Suprapubic skin (tissue), 4 donors: ENCODE measurements around the gene MVD. TPM values are rescaled to one million over a fixed set of nuclear protein-coding genes. Genes with fewer than 3 reads are reported as not detected.

Experiments used
- DNase-seq, 2 donors: peaks; one replicate each; pipeline ENCODE4 v3.0.0-alpha.2; 2019; ENCODE audit warnings: low spot score in 2 of 2
- H3K27ac ChIP-seq: fragments of 200-600 bp; sonication (generic); one replicate; pipeline ENCODE4 v1.5.1; 2019
- H3K27me3 ChIP-seq: fragments of 200-600 bp; sonication (generic); one replicate; pipeline ENCODE4 v1.5.1; 2019
- H3K36me3 ChIP-seq: fragments of 200-600 bp; sonication (generic); one replicate; pipeline ENCODE4 v1.5.1; 2019
- H3K4me1 ChIP-seq: fragments of 200-600 bp; sonication (generic); one replicate; pipeline ENCODE4 v1.5.1; 2019
- H3K4me3 ChIP-seq: fragments of 200-600 bp; sonication (generic); one replicate; pipeline ENCODE4 v1.5.1; 2019; ENCODE audit warnings: mild to moderate bottlenecking
- H3K9me3 ChIP-seq: fragments of 200-600 bp; sonication (generic); one replicate; pipeline ENCODE4 v1.5.1; 2019
- EP300 ChIP-seq: sonication (generic); formaldehyde crosslinking; IDR thresholded peaks from one replicate; pipeline ENCODE4 v1.6.1; 2017; ENCODE audit warnings: antibody characterized with exemption
- POLR2A ChIP-seq, 2 donors: fragments of 450-650 bp; IDR thresholded peaks; one replicate each; pipeline ENCODE4 v1.6.1; 2017; ENCODE audit warnings: antibody characterized with exemption in 2 of 2, mild to moderate bottlenecking in 2 of 2, moderate library complexity in 2 of 2
- POLR2AphosphoS5 ChIP-seq, 3 donors: sonication (generic); formaldehyde crosslinking; IDR thresholded peaks; one replicate each; pipeline ENCODE4 v1.6.1; 2017; ENCODE audit warnings: antibody characterized with exemption in 3 of 3
- WGBS: methylation state at CpG from one replicate; pipeline ENCODE4 v1.1.5; 2018; 5-methylcytosine and 5-hydroxymethylcytosine counted together
- total RNA-seq, 4 donors: library from RNA; depleted of rRNA; stranded (reverse); fragments of >200 nt; gene quantifications; one replicate each; pipeline ENCODE4 v1.1.0, GENCODE V29; 2016
- TF ChIP-seq, protein P1 (sequence below), 2 donors: fragments of 200-600 bp in 1 of 2; fragments of 450-650 bp in 1 of 2; sonication (generic) in 1 of 2; IDR thresholded peaks; one replicate each; pipeline ENCODE4 v1.5.1; 2016 to 2019; ENCODE audit warnings: antibody characterized with exemption in 2 of 2, mild to moderate bottlenecking in 1 of 2, moderate library complexity in 1 of 2

MVD gene
- total RNA-seq, 4 donors from 2014 or later, result 18.9 to 77.6 (median 44.7) TPM

DNA sequence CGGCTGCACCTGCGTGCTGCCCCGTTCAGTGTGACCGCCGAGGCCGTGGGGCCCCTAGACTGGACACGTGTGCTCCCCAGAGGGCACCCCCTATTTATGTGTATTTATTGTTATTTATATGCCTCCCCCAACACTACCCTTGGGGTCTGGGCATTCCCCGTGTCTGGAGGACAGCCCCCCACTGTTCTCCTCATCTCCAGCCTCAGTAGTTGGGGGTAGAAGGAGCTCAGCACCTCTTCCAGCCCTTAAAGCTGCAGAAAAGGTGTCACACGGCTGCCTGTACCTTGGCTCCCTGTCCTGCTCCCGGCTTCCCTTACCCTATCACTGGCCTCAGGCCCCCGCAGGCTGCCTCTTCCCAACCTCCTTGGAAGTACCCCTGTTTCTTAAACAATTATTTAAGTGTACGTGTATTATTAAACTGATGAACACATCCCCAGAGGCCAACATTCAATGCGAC, 22.8 kb downstream of the MVD start:
- H3K4me3 ChIP-seq, result no peak overlapping the region
- no peaks in the 10 kb centered on the region for H3K9me3 ChIP-seq
- no peak for TF ChIP-seq POLR2A (IDR thresholded peaks at IDR 0.05)
- TF ChIP-seq POLR2AphosphoS5 (IDR thresholded peaks at IDR 0.05), result no peak
- TF ChIP-seq, protein P1, sequence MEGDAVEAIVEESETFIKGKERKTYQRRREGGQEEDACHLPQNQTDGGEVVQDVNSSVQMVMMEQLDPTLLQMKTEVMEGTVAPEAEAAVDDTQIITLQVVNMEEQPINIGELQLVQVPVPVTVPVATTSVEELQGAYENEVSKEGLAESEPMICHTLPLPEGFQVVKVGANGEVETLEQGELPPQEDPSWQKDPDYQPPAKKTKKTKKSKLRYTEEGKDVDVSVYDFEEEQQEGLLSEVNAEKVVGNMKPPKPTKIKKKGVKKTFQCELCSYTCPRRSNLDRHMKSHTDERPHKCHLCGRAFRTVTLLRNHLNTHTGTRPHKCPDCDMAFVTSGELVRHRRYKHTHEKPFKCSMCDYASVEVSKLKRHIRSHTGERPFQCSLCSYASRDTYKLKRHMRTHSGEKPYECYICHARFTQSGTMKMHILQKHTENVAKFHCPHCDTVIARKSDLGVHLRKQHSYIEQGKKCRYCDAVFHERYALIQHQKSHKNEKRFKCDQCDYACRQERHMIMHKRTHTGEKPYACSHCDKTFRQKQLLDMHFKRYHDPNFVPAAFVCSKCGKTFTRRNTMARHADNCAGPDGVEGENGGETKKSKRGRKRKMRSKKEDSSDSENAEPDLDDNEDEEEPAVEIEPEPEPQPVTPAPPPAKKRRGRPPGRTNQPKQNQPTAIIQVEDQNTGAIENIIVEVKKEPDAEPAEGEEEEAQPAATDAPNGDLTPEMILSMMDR (IDR thresholded peaks at IDR 0.05), result no peak
- TF ChIP-seq EP300, result no peak
- peaks cover 66% of the 10 kb centered on the region for H3K27me3 ChIP-seq
- WGBS, result 35% methylated on average over 6 of the region's 13 CpGs
- peaks cover 9% of the 10 kb centered on the region for H3K4me1 ChIP-seq
- H3K27ac ChIP-seq, result no peak overlapping the region
- H3K36me3 ChIP-seq, result peaks cover 6% of the 10 kb centered on the region
- DNase-seq, result no peak

DNA sequence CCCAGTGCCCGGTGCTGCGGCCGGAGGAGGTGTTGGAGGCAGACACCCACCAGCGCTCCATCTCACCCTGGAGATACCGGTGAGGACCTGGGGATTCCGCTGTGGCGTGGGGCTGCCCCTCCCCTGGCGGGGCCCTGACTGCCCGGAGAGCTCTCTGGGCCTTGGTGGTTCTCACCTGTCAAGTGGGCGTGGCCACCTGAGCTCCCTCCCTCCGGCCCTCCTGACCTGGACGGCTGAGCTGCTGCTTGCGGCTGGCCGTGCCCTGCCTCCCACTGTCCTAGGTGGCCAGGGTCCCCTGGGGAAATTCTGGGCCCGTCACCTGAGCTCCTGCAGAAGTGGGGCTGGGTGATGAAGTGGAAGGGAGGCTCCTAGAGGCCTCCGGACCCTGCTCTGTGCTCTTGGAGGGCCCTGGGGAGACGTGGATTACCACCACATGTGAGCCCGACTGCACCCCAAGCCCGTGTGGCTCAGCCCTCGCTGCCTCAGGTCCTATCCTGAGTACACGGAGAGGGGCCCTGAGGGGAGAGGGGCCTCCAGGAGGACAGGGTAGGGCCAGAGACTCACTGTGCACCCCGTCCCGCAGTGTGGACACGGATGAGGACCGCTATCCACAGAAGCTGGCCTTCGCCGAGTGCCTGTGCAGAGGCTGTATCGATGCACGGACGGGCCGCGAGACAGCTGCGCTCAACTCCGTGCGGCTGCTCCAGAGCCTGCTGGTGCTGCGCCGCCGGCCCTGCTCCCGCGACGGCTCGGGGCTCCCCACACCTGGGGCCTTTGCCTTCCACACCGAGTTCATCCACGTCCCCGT, 23.5 kb downstream of the MVD start:
- peaks cover 16% of the 10 kb centered on the region for H3K4me1 ChIP-seq
- H3K36me3 ChIP-seq, result peaks cover 6% of the 10 kb centered on the region
- TF ChIP-seq POLR2AphosphoS5 (IDR thresholded peaks at IDR 0.05) (no peak), EP300 (no peak), POLR2A (IDR thresholded peaks at IDR 0.05) (no peak)
- TF ChIP-seq, protein P1 (IDR thresholded peaks at IDR 0.05), result no peak
- H3K4me3 ChIP-seq, result no peak overlapping the region
- DNase-seq, result no peak
- no peak overlapping the region for H3K27ac ChIP-seq
- WGBS, result 7% methylated on average over 5 of the region's 45 CpGs
- H3K27me3 ChIP-seq, result peaks cover 71% of the 10 kb centered on the region
- no peaks in the 10 kb centered on the region for H3K9me3 ChIP-seq

DNA sequence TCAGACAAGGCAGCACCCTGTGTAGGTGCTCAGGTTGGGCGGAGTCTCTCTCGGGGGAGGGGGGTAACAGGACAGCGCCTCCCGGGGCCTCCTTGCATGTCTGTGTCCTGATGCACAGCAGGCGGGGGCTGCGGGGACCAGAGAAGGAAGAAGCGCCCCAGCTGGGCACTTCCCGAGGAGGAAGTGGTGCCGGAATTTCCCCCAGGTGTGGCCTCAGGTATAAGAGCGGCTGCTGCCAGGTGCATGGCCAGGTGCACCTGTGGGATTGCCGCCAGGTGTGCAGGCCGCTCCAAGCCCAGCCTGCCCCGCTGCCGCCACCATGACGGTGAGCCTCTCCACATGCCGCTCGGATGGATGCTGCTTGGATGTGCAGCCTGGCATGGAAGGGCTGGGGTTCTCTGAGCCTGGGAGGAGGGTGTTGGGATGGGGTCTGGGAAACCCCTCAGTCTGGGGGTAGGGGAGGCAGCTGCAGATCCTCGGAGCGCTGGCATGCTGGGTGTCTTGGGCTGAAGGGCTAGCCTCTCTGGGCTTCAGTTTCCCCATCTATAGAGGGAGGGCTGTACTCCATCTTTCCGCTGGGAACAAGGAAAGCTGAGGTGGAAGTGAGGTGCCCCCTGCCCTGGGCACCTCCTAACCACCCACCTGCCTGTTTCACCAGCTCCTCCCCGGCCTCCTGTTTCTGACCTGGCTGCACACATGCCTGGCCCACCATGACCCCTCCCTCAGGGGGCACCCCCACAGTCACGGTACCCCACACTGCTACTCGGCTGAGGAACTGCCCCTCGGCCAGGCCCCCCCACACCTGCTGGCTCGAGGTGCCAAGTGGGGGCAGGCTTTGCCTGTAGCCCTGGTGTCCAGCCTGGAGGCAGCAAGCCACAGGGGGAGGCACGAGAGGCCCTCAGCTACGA, 24.3 kb downstream of the MVD start, which contains the start of gene IL17C:
Gene IL17C, plus strand, starts transcription at position 250 of the 908 bp plus-strand sequence. Its CDS starts 70 bp downstream, at position 320.
- peaks cover 6% of the 10 kb centered on the region for H3K36me3 ChIP-seq
- TF ChIP-seq POLR2A (IDR thresholded peaks at IDR 0.05) (no peak), EP300 (no peak), POLR2AphosphoS5 (IDR thresholded peaks at IDR 0.05) (no peak)
- TF ChIP-seq, protein P1 (IDR thresholded peaks at IDR 0.05), result no peak
- H3K27ac ChIP-seq, result no peak within 1 kb of the TSS
- H3K27me3 ChIP-seq, result peaks cover 78% of the 10 kb centered on the region
- no peak for DNase-seq
- H3K4me1 ChIP-seq, result peaks cover 24% of the 10 kb centered on the region
- 36% methylated on average over 11 of the region's 27 CpGs for WGBS
- no peak within 1 kb of the TSS for H3K4me3 ChIP-seq
- no peaks in the 10 kb centered on the region for H3K9me3 ChIP-seq

DNA sequence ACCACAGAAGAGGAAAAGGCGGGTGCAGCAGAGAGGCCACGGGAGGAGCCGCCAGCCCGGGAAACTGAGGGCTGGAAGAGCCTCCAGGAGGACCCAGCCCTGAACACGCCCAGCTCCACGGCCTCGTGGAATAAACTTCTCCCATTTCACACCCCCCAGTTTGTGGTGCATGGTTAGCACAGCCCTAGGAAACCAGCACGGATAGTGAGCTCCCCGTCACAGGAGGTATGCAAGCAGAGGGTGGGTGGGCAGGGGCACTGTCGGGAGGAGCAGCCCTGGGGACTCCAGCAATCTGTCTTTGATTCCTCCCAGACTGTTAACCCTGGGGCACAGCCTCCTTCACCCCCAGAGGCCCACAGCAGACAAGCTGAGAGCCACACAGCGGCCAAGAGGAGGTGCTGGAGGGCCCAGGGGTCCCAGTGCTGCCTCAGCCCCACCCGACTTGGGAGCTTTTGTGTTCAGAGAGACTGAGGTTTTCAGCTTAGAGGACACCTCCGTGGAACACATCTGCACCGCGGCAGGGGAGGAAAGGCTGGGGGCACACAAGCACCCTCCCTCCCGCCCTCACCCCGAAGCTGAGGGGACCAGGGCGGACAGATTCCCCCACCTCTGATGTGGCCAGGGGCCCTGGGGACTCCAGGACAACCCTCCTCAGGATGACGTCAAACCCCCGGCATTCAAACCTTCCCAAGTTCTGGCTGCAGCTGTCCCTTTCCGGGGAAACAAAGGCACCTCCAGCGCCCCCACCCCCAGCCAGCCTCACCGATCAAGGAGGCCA, 26.2 kb downstream of the MVD start:
- peaks cover 14% of the 10 kb centered on the region for H3K36me3 ChIP-seq
- H3K4me1 ChIP-seq, result peaks cover 18% of the 10 kb centered on the region
- TF ChIP-seq POLR2A (IDR thresholded peaks at IDR 0.05) (no peak), POLR2AphosphoS5 (IDR thresholded peaks at IDR 0.05) (no peak), EP300 (no peak)
- TF ChIP-seq, protein P1 (IDR thresholded peaks at IDR 0.05), result no peak
- H3K27ac ChIP-seq, result no peak overlapping the region
- H3K9me3 ChIP-seq, result no peaks in the 10 kb centered on the region
- H3K4me3 ChIP-seq, result no peak overlapping the region
- DNase-seq, result no peak
- peaks cover 73% of the 10 kb centered on the region for H3K27me3 ChIP-seq
- WGBS, result 71% methylated on average over 10 of the region's 23 CpGs
